GM21526 (cell line): ENCODE results near the gene TRAM2.

Source experiments
- ATAC-seq: cut with Tn5 transposase; IDR thresholded peaks from one replicate; pipeline ENCODE4 v1.9.1; 2021; ENCODE audit warnings: moderate library complexity; ENCODE audit not compliant: unreplicated experiment, low FRiP score

The TRAM2 gene

GRCh38 chr6:52595000-52595795 lies 18.3 kb upstream of the TRAM2 start:
- peak; percentile 64 for ATAC-seq

GRCh38 chr6:52594221-52594620 lies 17.4 kb upstream of the TRAM2 start:
- no peak for ATAC-seq

- no peak for ATAC-seq
These were observed 15.0 kb upstream of the TRAM2 start for GRCh38 chr6:52591832-52592231.

DNA sequence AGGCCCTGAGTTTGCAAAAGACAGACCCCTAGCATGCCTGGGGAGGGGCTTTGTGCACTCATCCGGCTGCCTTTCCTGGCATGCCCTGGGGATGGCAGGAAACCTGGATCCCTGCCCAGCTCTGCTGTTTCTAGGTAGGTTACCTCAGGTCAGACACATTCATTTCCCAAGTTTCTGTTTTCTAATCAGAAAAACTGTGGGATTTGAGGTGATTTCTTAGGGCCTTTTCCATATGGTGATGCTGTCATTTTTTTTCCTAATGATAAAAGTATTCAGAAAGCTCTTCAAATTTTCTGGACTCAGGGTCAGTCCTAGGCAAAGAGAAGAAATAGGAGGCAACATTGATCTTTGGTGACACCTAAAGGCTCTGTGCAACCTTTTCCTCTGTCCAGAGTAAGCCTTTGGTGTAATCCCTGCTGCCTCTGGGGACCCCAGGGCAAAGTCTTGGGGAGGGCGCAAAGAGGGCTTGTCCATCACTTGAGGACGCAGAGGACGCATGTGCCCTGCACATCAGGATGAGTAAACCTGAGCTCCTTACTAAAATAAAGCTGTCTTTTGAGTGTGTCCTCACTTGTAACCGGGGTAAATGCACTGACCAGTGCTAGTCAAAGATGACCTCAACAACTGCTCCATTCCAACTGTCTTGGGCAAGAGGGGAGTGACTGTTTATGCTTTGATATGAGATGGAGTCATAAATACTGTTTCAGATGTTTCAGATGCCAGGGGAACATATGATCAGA lies 13.5 kb upstream of the TRAM2 start:
- no peak for ATAC-seq

GRCh38 chr6:52588710-52589091 lies 11.8 kb upstream of the TRAM2 start:
- ATAC-seq: no peak

DNA sequence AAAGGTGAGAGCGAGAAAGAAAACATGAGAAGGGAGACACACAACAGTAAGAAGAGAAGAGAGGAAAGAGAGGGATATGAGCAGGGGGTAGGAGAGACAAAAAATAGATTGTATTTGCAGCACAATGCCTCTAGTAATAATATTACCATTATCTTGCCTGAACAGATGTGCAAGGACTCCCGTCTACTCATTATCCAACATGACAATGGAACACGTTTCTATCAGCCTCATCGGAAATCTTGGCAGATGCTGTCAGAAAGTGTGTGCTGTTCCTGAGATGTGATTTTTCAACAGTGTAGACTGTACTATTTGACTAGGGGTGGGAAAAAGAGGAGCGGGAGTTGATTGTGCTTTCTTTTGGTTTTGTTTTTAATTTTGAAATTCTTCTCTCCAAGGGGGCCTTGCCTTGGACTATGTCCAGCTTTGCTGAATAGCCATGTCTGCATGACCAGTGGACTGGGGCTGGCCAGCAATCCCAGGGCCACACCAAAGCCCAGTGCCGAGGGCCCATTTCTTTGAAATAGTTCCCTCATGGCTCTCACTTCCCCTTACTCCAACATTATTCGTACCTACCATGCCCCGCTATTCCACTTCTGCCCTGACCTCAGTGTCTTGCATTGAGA lies 11.3 kb upstream of the TRAM2 start:
- no peak for ATAC-seq

DNA sequence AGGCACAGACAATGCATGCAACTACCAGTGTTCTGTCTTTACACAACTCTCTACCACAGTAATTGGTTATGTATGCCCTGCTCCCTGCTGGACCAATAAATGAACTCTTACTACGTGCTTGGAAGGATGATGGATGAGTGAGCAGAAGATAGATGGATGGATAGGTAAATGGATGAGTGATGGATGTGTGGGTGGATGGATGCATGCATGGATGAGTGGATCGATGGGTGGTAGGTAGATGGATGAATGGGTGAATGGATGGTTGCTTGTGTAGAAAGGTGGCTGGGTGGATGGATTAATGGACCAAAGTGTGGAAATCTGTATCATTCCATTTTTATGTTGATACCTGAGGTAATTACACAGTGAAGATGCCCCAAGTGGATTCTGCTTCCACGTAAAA lies 10.1 kb upstream of the TRAM2 start:
- ATAC-seq: no peak

DNA sequence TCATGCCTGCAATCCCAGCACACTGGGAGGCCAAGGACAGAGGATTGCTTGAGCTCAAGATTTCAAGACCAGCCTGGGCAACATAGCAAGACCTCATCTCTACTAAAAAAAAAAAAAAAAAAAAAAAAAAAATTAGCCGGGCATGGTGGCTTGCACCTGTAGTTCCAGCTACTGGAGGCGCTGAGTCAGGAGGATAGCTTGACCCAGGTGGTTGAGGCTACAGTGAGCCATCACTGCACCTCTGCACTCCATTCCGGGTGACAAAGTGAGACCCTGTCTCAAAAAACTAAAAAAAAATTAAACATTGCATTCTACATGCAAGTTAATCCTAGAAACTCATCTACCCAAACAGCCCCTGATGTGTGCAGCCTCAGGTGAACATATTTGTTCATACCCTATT lies 7.3 kb upstream of the TRAM2 start:
- ATAC-seq: no peak

GRCh38 chr6:52582996-52583395 lies 6.1 kb upstream of the TRAM2 start:
- no peak for ATAC-seq

DNA sequence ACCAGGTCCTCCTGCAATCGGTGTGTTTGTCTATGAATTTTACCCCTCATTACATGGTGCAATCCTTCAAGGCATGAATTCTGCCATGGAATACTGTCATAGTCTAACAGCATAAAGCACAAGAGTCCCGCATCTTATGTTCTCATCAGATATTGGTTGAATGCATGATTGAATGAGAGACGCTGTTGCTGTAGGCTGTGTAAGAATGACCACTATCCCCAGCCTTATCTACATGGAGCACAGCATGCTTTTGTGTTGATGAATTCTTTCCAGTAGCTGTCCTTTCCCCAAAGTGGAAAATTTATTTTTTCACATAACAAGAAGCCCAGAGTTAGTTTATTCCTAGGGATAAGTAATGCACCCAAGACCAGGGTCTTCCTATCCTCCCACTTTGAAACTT lies 5.6 kb upstream of the TRAM2 start:
- ATAC-seq: no peak

DNA sequence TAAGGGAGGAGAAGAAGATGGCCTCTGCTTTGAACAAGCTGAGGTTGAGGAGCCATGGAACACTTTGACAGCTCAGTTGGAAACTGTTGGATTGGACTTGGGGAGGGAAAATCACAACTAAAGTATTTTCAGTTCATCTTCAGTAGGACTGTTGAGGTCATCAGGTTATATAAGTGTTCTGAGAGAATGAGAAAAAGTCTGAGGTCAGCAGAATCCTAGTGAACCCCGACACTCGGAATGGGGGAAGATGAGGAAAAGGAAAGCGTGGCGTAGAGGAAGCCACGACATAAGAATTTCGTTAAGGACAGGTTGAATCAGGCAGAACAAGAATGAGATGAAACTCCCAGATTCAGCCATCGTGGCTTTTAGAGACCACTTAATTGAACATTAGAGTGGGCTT lies 4.0 kb upstream of the TRAM2 start:
- no peak for ATAC-seq

- no peak for ATAC-seq
These were observed 2.3 kb upstream of the TRAM2 start for GRCh38 chr6:52579006-52579660.

DNA sequence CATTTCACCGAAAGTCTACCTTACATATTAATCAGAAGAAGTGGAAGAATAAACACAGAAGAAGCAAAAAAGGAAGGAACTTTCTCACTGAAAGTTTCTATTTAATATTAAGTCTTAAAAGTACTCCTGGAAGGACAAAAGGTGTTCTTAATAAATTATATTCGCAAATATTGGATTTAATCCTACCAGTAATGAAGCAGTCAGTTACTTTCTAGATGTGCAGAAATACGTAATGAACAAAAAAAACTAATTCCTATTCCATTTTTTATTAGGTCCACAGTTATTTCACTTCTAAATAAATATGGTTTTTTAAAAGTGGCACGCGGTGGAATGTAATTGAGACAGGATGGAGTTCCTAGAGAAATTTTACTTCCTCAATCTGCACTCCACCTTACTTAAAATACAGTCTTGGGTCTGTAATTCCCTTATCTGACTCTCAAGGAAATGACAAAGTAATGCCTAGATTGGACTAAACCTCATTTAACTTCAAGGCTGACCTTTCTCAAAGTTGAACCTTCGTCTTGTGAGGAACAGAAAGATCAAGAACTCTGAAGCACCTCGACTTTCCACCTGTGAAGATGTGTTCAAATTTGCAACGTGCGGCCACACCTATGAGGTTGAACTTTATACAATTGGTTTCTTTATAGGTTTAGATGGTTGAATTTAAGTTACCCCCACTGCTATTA lies 1.1 kb upstream of the TRAM2 start:
- ATAC-seq: no peak

- ATAC-seq: peak; percentile 49
These were observed 353 bp downstream of the TRAM2 start for GRCh38 chr6:52576392-52577021.

GRCh38 chr6:52576054-52576391 lies 837 bp downstream of the TRAM2 start:
- ATAC-seq: no peak

GRCh38 chr6:52575502-52575892 lies 1.4 kb downstream of the TRAM2 start:
- no peak for ATAC-seq

DNA sequence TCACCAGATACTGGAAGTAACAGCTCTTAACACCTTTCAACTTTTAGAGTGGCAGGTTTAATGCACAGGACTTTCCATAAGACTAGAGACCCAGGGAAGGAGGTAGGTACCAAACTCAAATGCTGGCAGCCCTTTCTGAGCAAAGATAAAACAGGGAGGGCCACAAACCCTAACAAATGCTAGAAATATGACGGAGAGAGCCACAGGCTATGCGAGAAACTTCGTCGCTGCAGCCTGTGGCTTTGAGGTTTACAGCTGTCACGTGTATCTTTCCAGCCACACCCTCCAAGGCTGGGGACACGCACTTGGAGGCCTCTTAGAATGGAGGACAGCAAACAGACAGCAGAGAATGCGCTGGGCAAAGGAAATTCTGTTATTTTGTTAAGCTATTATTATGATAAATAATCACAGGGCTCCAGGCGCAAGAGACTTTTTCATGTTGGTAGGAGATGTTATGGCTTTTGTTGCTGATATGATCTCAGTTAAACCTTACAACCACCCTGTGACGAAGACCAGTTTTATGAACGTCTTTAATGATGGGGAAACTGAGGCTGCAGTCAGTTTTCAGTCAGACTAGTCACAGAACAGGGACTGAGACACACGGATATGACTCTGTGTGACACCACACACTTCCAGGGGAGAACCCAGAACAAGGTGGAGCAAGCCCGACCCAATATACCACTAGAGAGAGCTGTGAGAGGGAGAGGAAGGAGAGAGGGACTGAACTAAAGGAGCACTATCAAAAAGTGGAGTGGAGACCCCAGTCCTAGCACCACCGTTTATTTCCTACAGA lies 2.0 kb downstream of the TRAM2 start:
- peak; percentile 49 for ATAC-seq

- ATAC-seq: no peak
These were observed 3.6 kb downstream of the TRAM2 start for GRCh38 chr6:52573295-52573694.

GRCh38 chr6:52572536-52572935 lies 4.3 kb downstream of the TRAM2 start:
- no peak for ATAC-seq
